Fibroblast of pulmonary artery (primary cell): ENCODE data around the gene RBMS3.

Experiments
- DNase-seq: peaks from one replicate; pipeline ENCODE4 v3.0.0-alpha.2; 2010; ENCODE audit warnings: low read depth
- H3K4me3 ChIP-seq: replicated peaks from 2 replicates; pipeline ENCODE4 v1.5.1; 2011; ENCODE audit warnings: low read depth, mild to moderate bottlenecking, control low read depth, low read length, moderate library complexity
- TF ChIP-seq, protein P1 (sequence below): IDR thresholded peaks from 2 replicates; pipeline ENCODE4 v1.5.1; 2011; ENCODE audit warnings: mild to moderate bottlenecking, control low read depth, low read length, inconsistent platforms; ENCODE audit errors: missing control alignments

The RBMS3 gene

DNA sequence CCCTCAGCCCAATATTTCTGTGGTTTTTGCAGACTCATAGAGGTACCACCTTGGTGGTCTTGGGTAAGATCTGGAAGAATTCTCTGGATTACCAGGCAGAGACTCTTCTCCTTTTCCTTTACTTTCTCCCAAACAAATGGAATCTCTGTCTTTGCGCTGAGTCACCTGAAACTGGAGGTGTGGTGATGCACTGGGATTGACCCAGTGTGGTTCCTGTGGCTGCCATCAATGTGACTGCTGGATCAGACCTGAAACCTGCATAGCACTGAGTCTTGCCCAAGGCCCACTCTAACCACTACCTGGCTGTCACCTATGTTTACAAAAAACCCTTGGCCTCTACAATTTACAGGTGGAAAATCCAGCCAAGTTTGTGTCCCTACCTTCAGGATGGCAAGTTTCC is 295.3 kb downstream of the RBMS3 start:
- TF ChIP-seq, protein P1, sequence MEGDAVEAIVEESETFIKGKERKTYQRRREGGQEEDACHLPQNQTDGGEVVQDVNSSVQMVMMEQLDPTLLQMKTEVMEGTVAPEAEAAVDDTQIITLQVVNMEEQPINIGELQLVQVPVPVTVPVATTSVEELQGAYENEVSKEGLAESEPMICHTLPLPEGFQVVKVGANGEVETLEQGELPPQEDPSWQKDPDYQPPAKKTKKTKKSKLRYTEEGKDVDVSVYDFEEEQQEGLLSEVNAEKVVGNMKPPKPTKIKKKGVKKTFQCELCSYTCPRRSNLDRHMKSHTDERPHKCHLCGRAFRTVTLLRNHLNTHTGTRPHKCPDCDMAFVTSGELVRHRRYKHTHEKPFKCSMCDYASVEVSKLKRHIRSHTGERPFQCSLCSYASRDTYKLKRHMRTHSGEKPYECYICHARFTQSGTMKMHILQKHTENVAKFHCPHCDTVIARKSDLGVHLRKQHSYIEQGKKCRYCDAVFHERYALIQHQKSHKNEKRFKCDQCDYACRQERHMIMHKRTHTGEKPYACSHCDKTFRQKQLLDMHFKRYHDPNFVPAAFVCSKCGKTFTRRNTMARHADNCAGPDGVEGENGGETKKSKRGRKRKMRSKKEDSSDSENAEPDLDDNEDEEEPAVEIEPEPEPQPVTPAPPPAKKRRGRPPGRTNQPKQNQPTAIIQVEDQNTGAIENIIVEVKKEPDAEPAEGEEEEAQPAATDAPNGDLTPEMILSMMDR: no peak
- no peak for DNase-seq
- no peak overlapping the region for H3K4me3 ChIP-seq

DNA sequence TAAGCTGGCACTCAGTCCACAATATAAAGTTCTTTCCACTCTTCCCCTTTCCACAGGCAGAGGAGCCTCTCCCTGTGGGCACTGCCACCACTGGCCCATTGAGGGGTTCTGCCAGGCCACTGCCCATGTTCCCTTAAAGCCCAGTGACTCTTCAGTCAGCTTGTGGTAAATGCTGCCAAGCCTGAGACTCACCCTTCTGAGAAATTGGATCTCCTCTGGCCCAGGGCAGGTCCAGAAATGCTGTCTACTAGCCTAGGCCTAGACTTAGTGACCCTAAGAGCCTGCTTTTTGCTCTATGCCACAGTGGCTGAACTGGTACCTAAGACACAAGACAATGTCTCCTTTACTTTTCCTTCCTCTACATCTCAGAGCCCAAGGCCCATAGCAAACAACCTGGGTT is 295.8 kb downstream of the RBMS3 start:
- no peak overlapping the region for H3K4me3 ChIP-seq
- no peak for DNase-seq
- TF ChIP-seq, protein P1: no peak

DNA sequence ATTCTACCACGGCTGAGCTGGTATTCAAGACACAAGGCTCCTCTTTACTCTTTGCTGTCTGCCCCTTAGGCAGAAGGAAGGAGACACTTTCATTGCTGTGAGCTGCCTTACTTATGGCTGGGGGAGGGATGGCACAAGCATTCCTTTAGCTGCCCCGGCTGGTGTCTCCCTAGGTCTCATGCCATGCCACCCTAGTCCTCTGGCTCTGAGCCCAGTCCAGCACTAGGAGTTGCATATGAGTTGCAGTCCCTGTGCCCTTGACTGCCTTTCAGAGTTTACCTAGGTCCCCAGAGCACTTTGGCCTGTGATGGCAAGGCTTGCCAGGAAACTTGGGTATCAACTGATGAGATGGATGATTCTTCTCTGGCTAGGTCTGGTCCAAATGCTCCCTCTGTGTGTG is 296.4 kb downstream of the RBMS3 start:
- no peak for DNase-seq
- no peak overlapping the region for H3K4me3 ChIP-seq
- TF ChIP-seq, protein P1: no peak

DNA sequence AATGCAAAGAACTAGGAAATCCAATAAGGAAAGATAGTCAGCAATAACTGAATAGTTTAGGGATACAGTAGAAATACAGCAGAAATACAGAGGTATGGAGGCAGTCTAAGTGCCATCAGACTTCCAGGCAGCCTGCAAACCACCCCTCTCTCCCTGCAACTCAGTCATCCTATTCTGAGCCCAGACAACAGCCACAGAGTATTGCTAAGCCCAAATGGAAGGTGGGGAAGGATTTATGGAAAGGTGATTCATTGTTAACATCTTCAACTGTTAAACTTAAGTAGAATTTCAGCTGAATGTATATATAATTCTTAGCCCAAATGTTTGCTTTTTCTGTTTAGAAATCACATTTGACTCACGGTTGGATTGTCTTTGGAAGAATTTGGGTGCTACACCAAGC is 300.4 kb downstream of the RBMS3 start:
- no peak for DNase-seq
- TF ChIP-seq, protein P1: no peak
- H3K4me3 ChIP-seq: no peak overlapping the region

DNA sequence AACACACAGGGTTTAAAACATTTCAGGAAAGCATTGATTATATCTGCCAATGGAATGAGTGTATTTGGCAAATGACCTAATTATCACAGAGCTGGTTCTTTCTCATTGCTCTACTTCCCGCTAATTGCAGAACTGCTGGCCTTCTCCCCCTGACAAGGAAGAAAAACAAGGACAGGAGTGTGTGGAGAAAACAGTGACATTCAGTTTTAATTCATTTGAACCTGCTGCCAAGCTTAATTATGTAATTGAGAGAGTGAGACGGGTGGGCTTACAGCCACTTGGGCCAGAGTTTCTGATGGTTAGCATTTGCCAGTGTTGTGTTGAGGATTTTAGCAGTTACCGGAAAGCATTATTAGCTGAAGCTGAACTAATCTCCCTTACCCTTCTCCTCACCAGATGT is 301.4 kb downstream of the RBMS3 start:
- no peak overlapping the region for H3K4me3 ChIP-seq
- TF ChIP-seq, protein P1: no peak
- DNase-seq: no peak

DNA sequence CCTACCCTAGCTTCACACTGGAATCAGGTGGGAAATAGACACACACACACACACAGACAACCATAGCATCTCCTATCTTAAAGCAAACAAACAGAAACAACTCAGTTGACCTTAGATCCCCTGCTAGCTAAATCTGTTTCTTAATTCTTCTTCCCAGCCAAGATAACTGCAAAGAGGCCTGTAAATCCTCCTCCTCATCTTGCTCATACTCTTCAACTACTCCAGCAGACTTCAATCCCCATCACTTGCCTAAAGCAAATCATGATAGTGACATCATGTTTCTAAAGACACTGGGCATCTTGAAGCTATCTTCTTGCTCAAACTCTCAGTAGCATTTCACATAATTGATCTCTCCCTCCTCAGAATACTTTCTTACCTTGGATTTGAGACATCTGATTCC is 303.0 kb downstream of the RBMS3 start:
- H3K4me3 ChIP-seq: no peak overlapping the region
- DNase-seq: no peak
- TF ChIP-seq, protein P1: no peak

DNA sequence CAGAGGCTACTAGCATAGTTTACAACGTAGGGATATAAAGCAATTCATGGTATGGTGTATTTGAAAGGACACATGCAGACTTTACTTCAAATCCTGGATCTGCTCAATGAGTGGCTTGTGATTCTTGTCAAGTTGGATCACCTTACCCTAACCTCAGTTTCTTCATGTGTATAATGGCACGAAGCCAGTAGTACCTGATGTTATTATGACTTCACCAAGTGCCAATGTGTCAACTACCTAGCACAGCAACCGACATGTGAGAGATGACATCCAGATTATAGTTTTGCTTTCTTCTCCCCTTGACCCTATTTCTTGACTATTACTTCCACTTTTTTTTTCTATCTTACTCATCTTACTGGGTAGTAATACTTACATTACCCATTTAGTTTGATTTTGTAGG is 304.5 kb downstream of the RBMS3 start:
- DNase-seq: no peak
- H3K4me3 ChIP-seq: no peak overlapping the region

More for the DNA sequence above, 304.5 kb downstream of the RBMS3 start:
- TF ChIP-seq, protein P1: no peak
